ENCODE data around the gene IL17RB.

The IL17RB gene

DNA sequence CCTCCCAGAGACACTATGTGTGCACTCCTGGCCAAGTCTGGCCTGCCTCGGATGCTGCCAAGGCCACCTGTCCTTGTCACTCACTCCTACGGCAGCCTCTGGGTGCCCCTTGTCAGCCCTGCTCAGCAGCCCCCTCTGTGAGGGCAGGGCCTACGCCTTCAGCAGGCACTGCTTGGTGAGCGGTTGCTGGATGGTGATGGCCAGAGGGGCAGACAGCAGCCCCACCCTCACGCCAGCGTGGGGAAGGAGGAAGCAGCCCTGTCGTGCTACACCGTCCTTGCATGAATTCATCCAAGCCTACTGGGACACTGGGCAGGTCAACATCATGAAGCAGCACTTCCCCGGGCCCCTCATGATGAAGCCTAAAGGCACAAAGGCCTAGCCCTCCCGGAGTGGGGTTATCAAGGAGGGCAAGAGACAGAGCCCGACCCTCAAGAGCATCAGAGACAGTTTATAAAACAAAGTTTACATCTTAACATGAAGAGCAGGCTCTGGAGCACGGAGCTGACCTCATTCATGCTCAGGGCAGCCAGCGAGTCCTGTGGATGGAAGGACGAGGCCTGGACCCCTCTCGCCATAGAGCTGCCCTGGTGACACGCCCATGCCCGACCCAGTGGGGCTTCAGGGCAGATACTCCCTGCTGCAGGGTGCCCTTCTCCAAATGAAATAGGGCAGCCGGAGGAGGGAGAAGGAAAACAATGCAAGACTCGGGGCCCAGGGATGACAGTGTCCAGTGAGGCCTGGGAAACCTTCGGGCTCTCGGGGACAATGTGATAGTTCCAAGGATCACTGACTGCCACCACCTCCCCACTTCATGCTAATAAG lies 25.4 kb upstream of the IL17RB start:
- Histone ChIP-seq H3K36me3 (ENCODE audit: control insufficient read depth, insufficient read depth, low read length) (no peaks in the 10 kb centered on the region), H3K4me3 (ENCODE audit: extremely low read depth, insufficient read depth, low read length, poor library complexity, severe bottlenecking) (no peak overlapping the region), H3K27ac (ENCODE audit: low read depth, low read length, severe bottlenecking) (no peak overlapping the region), H3K9me3 (ENCODE audit: control insufficient read depth, low read length) (no peaks in the 10 kb centered on the region), H3K4me1 (ENCODE audit: control insufficient read depth, insufficient read depth, low read length, poor library complexity, severe bottlenecking) (peaks cover 8% of the 10 kb centered on the region)
- 85 to 93% methylated on average over 15 to 19 of the region's 21 CpGs for WGBS, 2 experiments (ENCODE audit: insufficient coverage in 2 of 2)

DNA sequence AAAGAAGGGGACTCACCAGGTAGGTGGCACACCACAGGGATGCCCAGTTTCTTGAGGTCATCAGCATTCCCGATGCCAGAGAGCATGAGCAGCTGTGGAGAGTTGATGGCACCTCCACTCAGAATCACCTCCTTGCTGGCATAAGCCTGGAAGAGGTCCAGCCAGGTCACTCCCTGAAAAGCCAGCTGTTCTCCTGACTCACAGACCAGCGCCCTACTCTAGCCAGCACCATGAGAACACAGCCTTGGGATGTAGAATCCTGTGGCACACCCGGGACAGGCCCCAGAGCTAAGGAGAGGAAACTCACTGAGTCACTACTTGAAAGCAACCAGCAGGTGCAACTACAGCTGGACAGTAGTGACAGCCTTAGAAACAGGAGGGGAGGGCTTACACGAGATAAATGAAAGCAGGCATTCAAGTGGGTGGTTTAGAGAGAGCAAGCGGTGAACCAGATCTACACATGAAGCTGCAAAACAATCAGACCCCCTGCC lies 24.7 kb upstream of the IL17RB start:
- Histone ChIP-seq H3K4me1 (ENCODE audit: control insufficient read depth, insufficient read depth, low read length, poor library complexity, severe bottlenecking) (peaks cover 8% of the 10 kb centered on the region), H3K4me3 (ENCODE audit: extremely low read depth, insufficient read depth, low read length, poor library complexity, severe bottlenecking) (no peak overlapping the region), H3K36me3 (ENCODE audit: control insufficient read depth, insufficient read depth, low read length) (no peaks in the 10 kb centered on the region), H3K9me3 (ENCODE audit: control insufficient read depth, low read length) (no peaks in the 10 kb centered on the region), H3K27ac (ENCODE audit: low read depth, low read length, severe bottlenecking) (no peak overlapping the region)
- WGBS, 2 experiments (ENCODE audit: insufficient coverage in 2 of 2), result 78 to 92% methylated on average over 2 to 3 of the region's 5 CpGs

DNA sequence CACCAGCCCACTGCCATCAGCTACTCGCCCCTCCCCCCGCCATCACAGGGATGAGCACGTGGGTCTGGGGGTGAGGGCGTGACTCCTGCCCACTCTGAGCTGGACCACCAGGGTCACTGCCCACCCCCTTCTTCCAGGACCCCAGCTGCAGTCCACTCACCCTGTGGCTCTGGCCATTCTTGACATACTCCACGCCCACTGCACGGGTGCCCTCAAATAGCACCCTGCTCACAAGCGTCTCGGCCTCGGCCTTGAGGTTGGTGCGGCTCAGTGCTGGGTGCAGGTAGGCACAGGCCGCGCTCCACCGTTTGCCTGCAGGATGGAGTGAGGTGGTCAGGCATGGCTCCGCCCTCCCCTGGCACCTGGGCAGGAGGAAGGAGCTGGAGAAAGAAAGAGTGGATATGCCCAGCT lies 24.0 kb upstream of the IL17RB start:
- Histone ChIP-seq H3K36me3 (ENCODE audit: control insufficient read depth, insufficient read depth, low read length) (no peaks in the 10 kb centered on the region), H3K27ac (ENCODE audit: low read depth, low read length, severe bottlenecking) (no peak overlapping the region)
- WGBS, 2 experiments (ENCODE audit: insufficient coverage in 2 of 2), result 89 to 98% methylated on average over 6 to 12 of the region's 14 CpGs

DNA sequence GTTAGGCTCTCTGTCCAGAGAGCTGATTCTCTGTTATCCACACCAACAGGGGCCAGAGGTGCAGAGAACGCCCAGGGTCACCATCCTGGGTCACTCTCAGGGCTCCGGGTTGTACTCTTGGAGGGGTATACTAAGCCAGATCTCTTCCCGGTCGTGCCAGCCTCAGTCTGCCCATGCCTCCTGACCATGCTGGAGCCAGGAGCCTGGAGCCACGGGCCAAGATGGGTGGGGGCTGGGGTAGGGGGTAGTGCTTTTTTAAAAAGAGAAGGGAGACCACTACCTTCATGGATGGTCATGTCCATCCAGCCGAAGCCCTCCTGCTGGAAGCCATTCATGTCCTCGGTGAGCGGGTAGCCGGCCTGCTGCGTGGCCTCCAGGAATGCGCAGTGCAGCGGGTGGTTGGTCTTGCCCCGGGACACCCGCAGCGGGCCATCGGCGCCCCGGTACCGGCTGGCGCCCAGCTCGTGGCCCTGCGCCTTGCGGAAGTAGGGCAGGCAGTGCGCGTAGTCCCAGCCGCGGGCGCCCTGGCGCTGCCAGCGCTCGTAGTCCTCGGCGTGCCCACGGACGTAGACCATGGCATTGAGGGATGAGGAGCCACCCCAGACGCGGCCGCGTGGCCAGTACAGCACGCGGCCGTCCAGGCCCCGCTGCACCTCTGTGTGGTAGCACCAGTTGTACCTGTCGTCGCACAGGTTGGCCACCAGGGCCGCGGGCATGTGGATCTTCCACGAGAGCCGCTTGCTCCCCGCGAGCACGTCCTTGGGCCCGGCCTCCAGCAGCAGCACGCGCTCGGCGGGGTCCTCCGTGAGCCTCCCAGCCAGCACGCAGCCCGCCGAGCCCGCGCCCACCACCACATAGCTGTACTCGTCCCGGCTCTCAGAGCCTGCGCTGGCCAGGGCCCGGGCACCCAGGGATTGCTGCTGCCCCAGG lies 23.1 kb upstream of the IL17RB start:
- Histone ChIP-seq H3K4me1 (ENCODE audit: control insufficient read depth, insufficient read depth, low read length, poor library complexity, severe bottlenecking) (peaks cover 8% of the 10 kb centered on the region), H3K4me3 (ENCODE audit: extremely low read depth, insufficient read depth, low read length, poor library complexity, severe bottlenecking) (no peak overlapping the region), H3K9me3 (ENCODE audit: control insufficient read depth, low read length) (no peaks in the 10 kb centered on the region), H3K27ac (ENCODE audit: low read depth, low read length, severe bottlenecking) (peak overlapping the region; percentile 62), H3K36me3 (ENCODE audit: control insufficient read depth, insufficient read depth, low read length) (no peaks in the 10 kb centered on the region)
- 96% methylated on average over 61 to 63 of the region's 67 CpGs for WGBS, 2 experiments (ENCODE audit: insufficient coverage in 2 of 2)

More for the DNA sequence above, 24.0 kb upstream of the IL17RB start:
- H3K4me3 ChIP-seq (ENCODE audit: extremely low read depth, insufficient read depth, low read length, poor library complexity, severe bottlenecking), result no peak overlapping the region
- H3K9me3 ChIP-seq (ENCODE audit: control insufficient read depth, low read length), result no peaks in the 10 kb centered on the region
- peaks cover 8% of the 10 kb centered on the region for H3K4me1 ChIP-seq (ENCODE audit: control insufficient read depth, insufficient read depth, low read length, poor library complexity, severe bottlenecking)

DNA sequence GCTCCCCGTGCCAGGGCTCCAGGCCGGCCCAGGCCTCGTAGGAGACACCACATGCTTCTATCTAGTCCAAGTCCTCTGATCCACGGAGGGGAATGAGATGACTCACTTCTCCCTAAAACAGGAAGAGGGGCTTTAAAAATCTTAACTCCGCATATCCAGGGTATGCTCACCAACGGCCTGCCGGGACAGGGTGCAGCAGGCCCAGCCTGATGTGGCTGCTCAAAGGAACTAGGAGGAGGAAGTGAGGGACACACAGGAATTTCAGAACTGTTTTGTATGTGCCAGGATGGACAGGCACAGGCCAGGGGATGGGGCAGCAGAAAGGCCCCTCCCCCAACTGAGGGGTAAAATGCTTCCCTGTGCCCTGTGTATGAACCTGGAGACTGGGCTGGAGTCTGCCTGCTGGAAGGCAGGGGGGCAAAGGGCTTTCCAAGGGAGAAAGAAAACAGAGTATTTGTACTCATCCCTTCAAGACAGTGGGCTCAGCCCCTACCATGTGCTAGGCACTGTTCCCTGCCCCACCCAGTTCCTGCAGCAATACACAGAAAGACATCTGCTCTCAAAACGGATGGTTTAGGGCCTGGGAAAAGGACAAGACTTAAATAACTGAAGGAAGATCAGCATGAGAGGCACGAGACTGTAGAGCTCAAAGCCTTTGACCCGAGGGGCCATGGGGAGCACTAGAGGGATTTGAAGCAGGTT lies 22.3 kb upstream of the IL17RB start:
- Histone ChIP-seq H3K4me1 (ENCODE audit: control insufficient read depth, insufficient read depth, low read length, poor library complexity, severe bottlenecking) (peaks cover 8% of the 10 kb centered on the region), H3K9me3 (ENCODE audit: control insufficient read depth, low read length) (no peaks in the 10 kb centered on the region), H3K36me3 (ENCODE audit: control insufficient read depth, insufficient read depth, low read length) (no peaks in the 10 kb centered on the region), H3K27ac (ENCODE audit: low read depth, low read length, severe bottlenecking) (peak overlapping the region; percentile 62), H3K4me3 (ENCODE audit: extremely low read depth, insufficient read depth, low read length, poor library complexity, severe bottlenecking) (no peak overlapping the region)
- WGBS, 2 experiments (ENCODE audit: insufficient coverage in 2 of 2), result 65 to 76% methylated on average over 8 to 10 of the region's 10 CpGs

DNA sequence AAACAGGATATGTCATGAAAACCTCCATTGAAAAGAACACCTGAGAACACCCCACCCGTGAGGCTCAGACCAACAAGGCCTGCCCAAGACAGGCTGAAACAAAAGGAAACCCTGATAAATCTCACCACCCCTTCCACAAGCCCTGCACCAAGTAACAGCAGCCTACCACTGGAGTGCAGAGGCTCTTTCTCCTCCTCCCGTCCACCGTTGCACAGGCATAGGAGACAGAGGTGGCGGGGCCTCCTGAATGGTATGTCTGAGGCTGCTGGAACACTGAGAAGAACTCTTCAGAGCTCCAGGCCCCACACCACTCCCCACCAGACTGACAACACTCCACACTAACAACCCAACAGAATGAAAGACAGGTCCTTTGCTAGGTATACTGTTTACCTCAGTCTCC lies 21.6 kb upstream of the IL17RB start:
- no peaks in the 10 kb centered on the region for H3K9me3 ChIP-seq (ENCODE audit: control insufficient read depth, low read length)
- H3K36me3 ChIP-seq (ENCODE audit: control insufficient read depth, insufficient read depth, low read length), result no peaks in the 10 kb centered on the region
- no peak overlapping the region for H3K27ac ChIP-seq (ENCODE audit: low read depth, low read length, severe bottlenecking)
- no peak overlapping the region for H3K4me3 ChIP-seq (ENCODE audit: extremely low read depth, insufficient read depth, low read length, poor library complexity, severe bottlenecking)
- WGBS, 2 experiments (ENCODE audit: insufficient coverage in 2 of 2), result 100% methylated on average over 1 of the region's 4 CpGs
- peaks cover 8% of the 10 kb centered on the region for H3K4me1 ChIP-seq (ENCODE audit: control insufficient read depth, insufficient read depth, low read length, poor library complexity, severe bottlenecking)

DNA sequence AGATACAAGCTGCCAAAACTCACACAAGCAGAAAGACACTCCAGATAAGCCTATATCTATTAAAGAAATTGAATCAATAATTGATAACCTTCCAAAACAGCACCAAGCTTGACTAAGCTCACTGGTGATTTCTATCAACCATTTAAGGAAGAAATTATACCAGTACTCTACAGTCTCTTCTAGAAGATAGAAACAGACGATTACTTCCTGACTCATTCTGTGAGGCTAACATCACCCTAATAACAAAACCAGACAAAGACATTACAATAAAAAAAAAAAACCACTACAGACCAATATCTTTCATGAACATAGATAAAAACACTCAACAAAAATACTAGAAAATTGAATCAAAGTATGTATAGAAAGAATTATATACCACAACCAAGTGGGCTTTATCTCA lies 20.3 kb upstream of the IL17RB start:
- Histone ChIP-seq H3K27ac (ENCODE audit: low read depth, low read length, severe bottlenecking) (no peak overlapping the region), H3K9me3 (ENCODE audit: control insufficient read depth, low read length) (no peaks in the 10 kb centered on the region), H3K4me1 (ENCODE audit: control insufficient read depth, insufficient read depth, low read length, poor library complexity, severe bottlenecking) (peaks cover 8% of the 10 kb centered on the region), H3K4me3 (ENCODE audit: extremely low read depth, insufficient read depth, low read length, poor library complexity, severe bottlenecking) (no peak overlapping the region), H3K36me3 (ENCODE audit: control insufficient read depth, insufficient read depth, low read length) (no peaks in the 10 kb centered on the region)
- no CpG with 5 or more reads among the region's 1 CpG for WGBS, 2 experiments (ENCODE audit: insufficient coverage in 2 of 2)

DNA sequence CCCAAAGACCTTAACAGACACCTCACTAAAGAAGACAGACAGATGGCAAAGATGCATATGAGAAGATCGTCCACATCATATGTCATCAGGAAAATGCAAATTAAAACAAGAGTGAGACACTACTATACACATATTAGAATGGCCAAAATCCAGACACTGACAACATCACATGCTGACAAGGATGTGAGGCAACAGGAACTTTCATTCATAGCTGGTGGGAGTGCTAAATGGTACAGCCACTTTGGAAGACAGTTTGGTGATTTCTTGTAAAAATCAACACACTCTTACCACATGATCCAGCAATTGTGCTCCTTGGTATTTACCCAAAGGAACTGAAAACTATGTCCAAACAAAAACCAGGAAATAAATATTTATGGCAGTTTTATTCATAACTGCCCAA lies 17.8 kb upstream of the IL17RB start:
- Histone ChIP-seq H3K4me3 (ENCODE audit: extremely low read depth, insufficient read depth, low read length, poor library complexity, severe bottlenecking) (no peak overlapping the region), H3K4me1 (ENCODE audit: control insufficient read depth, insufficient read depth, low read length, poor library complexity, severe bottlenecking) (peaks cover 8% of the 10 kb centered on the region), H3K36me3 (ENCODE audit: control insufficient read depth, insufficient read depth, low read length) (no peaks in the 10 kb centered on the region), H3K27ac (ENCODE audit: low read depth, low read length, severe bottlenecking) (no peak overlapping the region), H3K9me3 (ENCODE audit: control insufficient read depth, low read length) (no peaks in the 10 kb centered on the region)
- 83 to 100% methylated on average over 1 of the region's 1 CpG for WGBS, 2 experiments (ENCODE audit: insufficient coverage in 2 of 2)

DNA sequence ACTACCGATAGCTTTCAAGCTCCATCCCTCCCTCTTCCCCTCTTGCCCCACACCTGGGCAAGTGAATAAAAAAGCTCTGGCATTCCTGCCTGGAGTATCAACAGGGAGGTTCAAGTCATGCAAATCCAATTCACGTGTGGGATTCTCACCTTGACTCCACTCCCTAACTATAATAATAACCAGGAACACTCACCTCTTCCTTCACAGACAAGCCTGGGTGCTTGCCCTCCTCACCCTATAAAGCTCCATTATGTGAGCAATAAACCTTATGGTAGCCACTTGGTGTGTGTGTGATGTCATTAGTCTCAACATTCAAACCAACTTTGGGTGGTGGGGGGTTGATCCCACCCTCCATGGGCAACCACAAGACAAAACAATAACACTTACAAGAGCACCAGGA lies 16.8 kb upstream of the IL17RB start:
- Histone ChIP-seq H3K36me3 (ENCODE audit: control insufficient read depth, insufficient read depth, low read length) (no peaks in the 10 kb centered on the region), H3K4me1 (ENCODE audit: control insufficient read depth, insufficient read depth, low read length, poor library complexity, severe bottlenecking) (peaks cover under 1% of the 10 kb centered on the region), H3K9me3 (ENCODE audit: control insufficient read depth, low read length) (no peaks in the 10 kb centered on the region), H3K4me3 (ENCODE audit: extremely low read depth, insufficient read depth, low read length, poor library complexity, severe bottlenecking) (no peak overlapping the region), H3K27ac (ENCODE audit: low read depth, low read length, severe bottlenecking) (no peak overlapping the region)
- WGBS, 2 experiments (ENCODE audit: insufficient coverage in 2 of 2), result 94 to 100% methylated on average over 1 to 2 of the region's 2 CpGs

DNA sequence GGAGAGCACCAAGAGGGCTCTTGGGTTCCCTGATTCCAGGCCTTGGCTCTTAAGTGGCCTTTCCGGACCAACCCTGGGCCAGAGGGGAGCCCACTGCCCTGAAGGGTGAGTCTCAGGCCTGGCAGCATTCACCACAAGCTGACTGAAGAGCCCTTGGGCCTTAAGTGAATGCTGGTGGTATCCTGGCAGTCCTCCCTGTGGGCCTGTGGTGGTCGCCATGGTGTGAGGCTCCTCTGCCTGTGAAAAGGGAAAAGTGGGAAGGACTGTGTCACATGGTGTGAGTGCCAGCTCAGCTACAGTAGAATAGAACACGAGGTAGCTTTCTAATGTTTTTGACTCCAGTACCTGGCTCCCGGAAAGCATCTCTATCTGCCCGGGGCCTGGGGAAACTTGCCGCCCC lies 15.4 kb upstream of the IL17RB start:
- H3K4me1 ChIP-seq (ENCODE audit: control insufficient read depth, insufficient read depth, low read length, poor library complexity, severe bottlenecking), result no peaks in the 10 kb centered on the region
- H3K36me3 ChIP-seq (ENCODE audit: control insufficient read depth, insufficient read depth, low read length), result no peaks in the 10 kb centered on the region
- 91 to 92% methylated on average over 6 of the region's 6 CpGs for WGBS, 2 experiments (ENCODE audit: insufficient coverage in 2 of 2)
- no peak overlapping the region for H3K27ac ChIP-seq (ENCODE audit: low read depth, low read length, severe bottlenecking)
- H3K4me3 ChIP-seq (ENCODE audit: extremely low read depth, insufficient read depth, low read length, poor library complexity, severe bottlenecking), result no peak overlapping the region
- no peaks in the 10 kb centered on the region for H3K9me3 ChIP-seq (ENCODE audit: control insufficient read depth, low read length)
